HepG2 (cell line): Measurements from ENCODE around the gene ATAD1. TPM values are rescaled to one million over a fixed set of nuclear protein-coding genes. Genes with fewer than 3 reads are reported as not detected.

Experiments
- FOSL1 ChIP-seq: sonication (generic); formaldehyde crosslinking; IDR thresholded peaks from 2 replicates; pipeline ENCODE4 v1.9.0; 2021; ENCODE audit warnings: missing genetic modification reagents, borderline replicate concordance
- HNF4G ChIP-seq, 2 experiments: sonication (generic) in 1 of 2; formaldehyde crosslinking in 1 of 2; IDR thresholded peaks; 2 replicates each; pipeline versions ENCODE4 v1.4.0 to v1.6.1; 2011 to 2020; ENCODE audit warnings: borderline replicate concordance in 2 of 2, low read depth in 2 of 2, mild to moderate bottlenecking in 2 of 2, low read length in 1 of 2, missing genetic modification reagents in 1 of 2, moderate library complexity in 1 of 2
- JARID2 ChIP-seq: sonication (generic); formaldehyde crosslinking; IDR thresholded peaks from 2 replicates; pipeline ENCODE4 v1.8.1; 2023; ENCODE audit warnings: missing genetic modification reagents, inconsistent platforms; ENCODE audit not compliant: insufficient replicate concordance
- MED13 ChIP-seq: sonication (generic); formaldehyde crosslinking; IDR thresholded peaks from 2 replicates; pipeline ENCODE4 v1.5.0; 2020; ENCODE audit warnings: missing genetic modification reagents
- MLLT10 ChIP-seq: sonication (generic); formaldehyde crosslinking; IDR thresholded peaks from 2 replicates; pipeline ENCODE4 v1.4.0; 2020; ENCODE audit warnings: missing genetic modification reagents
- NR2F2 ChIP-seq: IDR thresholded peaks from 2 replicates; pipeline ENCODE4 v1.6.1; 2012; ENCODE audit warnings: low read depth, inconsistent platforms, borderline replicate concordance
- SMARCE1 ChIP-seq: fragments of 450-650 bp; IDR thresholded peaks from 2 replicates; pipeline ENCODE4 v1.6.1; 2017; ENCODE audit warnings: borderline replicate concordance
- SP5 ChIP-seq: IDR thresholded peaks from 2 replicates; pipeline ENCODE4 v1.6.1; 2016; ENCODE audit warnings: low read depth, borderline replicate concordance
- SUZ12 ChIP-seq: fragments of 150-350 bp; IDR thresholded peaks from 2 replicates; pipeline ENCODE4 v1.6.1; 2014; ENCODE audit warnings: low read depth, low read length
- ZBTB7A ChIP-seq: sonication (generic); formaldehyde crosslinking; IDR thresholded peaks from 2 replicates; pipeline ENCODE4 v1.8.0; 2022; ENCODE audit warnings: mild to moderate bottlenecking, missing genetic modification reagents
- ZFP36L2 ChIP-seq: sonication (generic); formaldehyde crosslinking; IDR thresholded peaks from 2 replicates; pipeline ENCODE4 v1.4.0; 2020; ENCODE audit warnings: missing genetic modification reagents
- ZKSCAN1 ChIP-seq: fragments of 150-350 bp; IDR thresholded peaks from 2 replicates; pipeline ENCODE4 v1.6.1; 2014; ENCODE audit warnings: low read length
- ZMYM2 ChIP-seq: sonication (generic); formaldehyde crosslinking; IDR thresholded peaks from 2 replicates; pipeline ENCODE4 v1.8.0; 2022; ENCODE audit warnings: mild to moderate bottlenecking, missing genetic modification reagents
- ZMYM3 ChIP-seq: sonication (generic); formaldehyde crosslinking; IDR thresholded peaks from 2 replicates; pipeline ENCODE4 v1.5.1; 2020; ENCODE audit warnings: mild to moderate bottlenecking, missing genetic modification reagents
- ZNF20 ChIP-seq: sonication (generic); formaldehyde crosslinking; IDR thresholded peaks from 2 replicates; pipeline ENCODE4 v1.4.0; 2020; ENCODE audit warnings: mild to moderate bottlenecking, moderate library complexity, missing genetic modification reagents
- ZNF207 ChIP-seq: fragments of 450-650 bp; IDR thresholded peaks from 2 replicates; pipeline ENCODE4 v1.6.1; 2016; ENCODE audit warnings: antibody characterized with exemption, borderline replicate concordance
- ZNF629 ChIP-seq: sonication (generic); formaldehyde crosslinking; conservative IDR thresholded peaks from 2 replicates; pipeline ENCODE4 v1.5.0; 2020; ENCODE audit warnings: missing genetic modification reagents
- ZNF713 ChIP-seq: sonication (generic); formaldehyde crosslinking; IDR thresholded peaks from 2 replicates; pipeline ENCODE4 v1.4.0; 2020; ENCODE audit warnings: mild to moderate bottlenecking, missing genetic modification reagents
- polyA plus RNA-seq, 8 experiments: library from polyadenylated mRNA; depleted of rRNA in 3 of 8; stranded (reverse) in 7 of 8; unstranded in 1 of 8; fragments of >200 nt; fragmentation: Illumina TruSeq in 4 of 8; extraction: Trizol in 4 of 8; gene quantifications; 2 replicates each; pipeline versions ENCODE4 v1.2.1 to v1.2.3, GENCODE V29; 2011 to 2016; ENCODE audit warnings: low read depth in 4 of 8, missing spikeins in 1 of 8, mixed read lengths in 1 of 8; ENCODE audit not compliant: insufficient read depth in 1 of 8
- total RNA-seq, 5 experiments: library from RNA; depleted of rRNA; stranded (reverse); fragments of >200 nt; fragmentation: Illumina TruSeq; extraction: Trizol; gene quantifications; 2 replicates each; pipeline ENCODE4 v1.2.3, GENCODE V29; 2016; ENCODE audit warnings: low read depth in 1 of 5
- TF ChIP-seq, protein P1 (sequence below): sonication (generic); formaldehyde crosslinking; IDR thresholded peaks from 2 replicates; pipeline ENCODE4 v1.8.1; 2023; ENCODE audit warnings: mild to moderate bottlenecking, missing genetic modification reagents
- TF ChIP-seq, protein P2 (sequence below): sonication (generic); formaldehyde crosslinking; IDR thresholded peaks from 2 replicates; pipeline ENCODE4 v1.5.1; 2020; ENCODE audit warnings: mild to moderate bottlenecking, missing genetic modification reagents, moderate library complexity
- TF ChIP-seq, protein P3 (sequence below): conservative IDR thresholded peaks from 2 replicates; pipeline ENCODE4 v1.6.1; 2018; ENCODE audit warnings: missing genetic modification reagents
- TF ChIP-seq, protein P4 (sequence below): sonication (generic); formaldehyde crosslinking; IDR thresholded peaks from 2 replicates; pipeline ENCODE4 v1.4.0; 2020; ENCODE audit warnings: missing genetic modification reagents, low read depth, mild to moderate bottlenecking, borderline replicate concordance

ATAD1 gene
- total and polyA plus RNA-seq, 2 of the 13 experiments (the other 11 are each of a cell fraction or from before 2014, with no cell fraction given) = 14.9 to 28.2 TPM

DNA sequence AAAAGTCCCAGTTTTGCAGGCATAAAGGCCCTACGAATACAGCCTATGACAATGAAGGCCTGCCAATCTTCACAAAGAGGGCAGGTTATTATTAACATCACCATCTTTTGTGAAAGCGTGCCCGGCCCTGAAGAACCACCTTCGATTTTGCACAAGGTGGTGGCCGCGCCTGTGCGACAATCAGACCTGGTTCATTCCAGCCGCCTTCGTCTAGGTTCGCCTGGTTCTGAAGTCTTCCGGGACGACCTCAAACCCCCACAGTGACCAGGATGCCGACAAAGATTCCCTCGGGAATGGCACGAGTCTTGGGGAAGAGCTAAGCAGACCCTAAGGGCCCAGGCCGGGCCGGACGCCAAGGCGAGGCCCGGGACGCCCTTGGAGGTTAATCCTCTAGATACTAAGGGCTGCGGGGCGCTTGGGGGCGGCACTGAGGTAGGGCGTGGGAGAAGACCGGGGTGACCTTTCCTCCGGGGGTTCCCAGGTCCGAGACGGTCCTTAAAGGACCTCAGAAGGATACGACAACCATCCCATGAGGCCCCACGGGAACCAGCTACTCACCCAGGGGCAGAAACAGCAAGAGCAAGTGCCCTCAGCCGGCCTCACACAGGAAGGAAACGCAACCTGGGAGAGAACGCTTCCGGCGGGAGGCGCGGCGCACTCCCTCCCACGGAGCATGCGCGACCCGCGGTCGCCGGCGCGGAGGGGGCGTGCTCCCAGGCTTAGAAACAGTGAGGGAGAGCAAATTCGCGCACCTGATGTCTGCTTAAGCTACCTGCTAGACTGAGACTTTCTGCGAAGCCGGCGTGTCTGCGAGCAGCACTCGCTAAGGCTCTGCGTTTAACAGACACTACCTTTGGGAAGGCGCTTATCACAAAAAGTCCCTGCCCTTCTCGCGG, at the start of gene ATAD1 (continued):
- TF ChIP-seq ZNF629 (CRISPR knock-in tag) (peak; percentile 24; the same call in 1 of the 2 replicates), SUZ12 (no peak), FOSL1 (CRISPR knock-in tag) (no peak), NR2F2 (no peak), ZKSCAN1 (no peak), ZBTB7A (no peak), HNF4G (IDR thresholded peaks at IDR 0.05; ENCODE audit: borderline replicate concordance, low read depth, low read length) (no peak), HNF4G (CRISPR knock-in tag; IDR thresholded peaks at IDR 0.05; ENCODE audit: borderline replicate concordance, low read depth) (0 out of 2 replicates have a peak, but pooled peaks have one; percentile 30), SP5 (peak; percentile 15; the same call in 1 of the 2 replicates), ZNF207 (no peak), ZNF713 (peak; percentile 63; the same call in 1 of the 2 replicates), MLLT10 (CRISPR knock-in tag) (no peak), JARID2 (CRISPR knock-in tag) (no peak), ZFP36L2 (no peak), MED13 (0 out of 2 replicates have a peak, but pooled peaks have one; percentile 10), ZNF20 (CRISPR knock-in tag) (peak; percentile 58; the same call in 1 of the 2 replicates), ZMYM2 (CRISPR knock-in tag) (no peak), SMARCE1 (no peak), ZMYM3 (CRISPR knock-in tag) (no peak)
- TF ChIP-seq, protein P1, sequence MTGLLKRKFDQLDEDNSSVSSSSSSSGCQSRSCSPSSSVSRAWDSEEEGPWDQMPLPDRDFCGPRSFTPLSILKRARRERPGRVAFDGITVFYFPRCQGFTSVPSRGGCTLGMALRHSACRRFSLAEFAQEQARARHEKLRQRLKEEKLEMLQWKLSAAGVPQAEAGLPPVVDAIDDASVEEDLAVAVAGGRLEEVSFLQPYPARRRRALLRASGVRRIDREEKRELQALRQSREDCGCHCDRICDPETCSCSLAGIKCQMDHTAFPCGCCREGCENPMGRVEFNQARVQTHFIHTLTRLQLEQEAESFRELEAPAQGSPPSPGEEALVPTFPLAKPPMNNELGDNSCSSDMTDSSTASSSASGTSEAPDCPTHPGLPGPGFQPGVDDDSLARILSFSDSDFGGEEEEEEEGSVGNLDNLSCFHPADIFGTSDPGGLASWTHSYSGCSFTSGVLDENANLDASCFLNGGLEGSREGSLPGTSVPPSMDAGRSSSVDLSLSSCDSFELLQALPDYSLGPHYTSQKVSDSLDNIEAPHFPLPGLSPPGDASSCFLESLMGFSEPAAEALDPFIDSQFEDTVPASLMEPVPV (CRISPR knock-in tag) = peak; percentile 85
- TF ChIP-seq, protein P2, sequence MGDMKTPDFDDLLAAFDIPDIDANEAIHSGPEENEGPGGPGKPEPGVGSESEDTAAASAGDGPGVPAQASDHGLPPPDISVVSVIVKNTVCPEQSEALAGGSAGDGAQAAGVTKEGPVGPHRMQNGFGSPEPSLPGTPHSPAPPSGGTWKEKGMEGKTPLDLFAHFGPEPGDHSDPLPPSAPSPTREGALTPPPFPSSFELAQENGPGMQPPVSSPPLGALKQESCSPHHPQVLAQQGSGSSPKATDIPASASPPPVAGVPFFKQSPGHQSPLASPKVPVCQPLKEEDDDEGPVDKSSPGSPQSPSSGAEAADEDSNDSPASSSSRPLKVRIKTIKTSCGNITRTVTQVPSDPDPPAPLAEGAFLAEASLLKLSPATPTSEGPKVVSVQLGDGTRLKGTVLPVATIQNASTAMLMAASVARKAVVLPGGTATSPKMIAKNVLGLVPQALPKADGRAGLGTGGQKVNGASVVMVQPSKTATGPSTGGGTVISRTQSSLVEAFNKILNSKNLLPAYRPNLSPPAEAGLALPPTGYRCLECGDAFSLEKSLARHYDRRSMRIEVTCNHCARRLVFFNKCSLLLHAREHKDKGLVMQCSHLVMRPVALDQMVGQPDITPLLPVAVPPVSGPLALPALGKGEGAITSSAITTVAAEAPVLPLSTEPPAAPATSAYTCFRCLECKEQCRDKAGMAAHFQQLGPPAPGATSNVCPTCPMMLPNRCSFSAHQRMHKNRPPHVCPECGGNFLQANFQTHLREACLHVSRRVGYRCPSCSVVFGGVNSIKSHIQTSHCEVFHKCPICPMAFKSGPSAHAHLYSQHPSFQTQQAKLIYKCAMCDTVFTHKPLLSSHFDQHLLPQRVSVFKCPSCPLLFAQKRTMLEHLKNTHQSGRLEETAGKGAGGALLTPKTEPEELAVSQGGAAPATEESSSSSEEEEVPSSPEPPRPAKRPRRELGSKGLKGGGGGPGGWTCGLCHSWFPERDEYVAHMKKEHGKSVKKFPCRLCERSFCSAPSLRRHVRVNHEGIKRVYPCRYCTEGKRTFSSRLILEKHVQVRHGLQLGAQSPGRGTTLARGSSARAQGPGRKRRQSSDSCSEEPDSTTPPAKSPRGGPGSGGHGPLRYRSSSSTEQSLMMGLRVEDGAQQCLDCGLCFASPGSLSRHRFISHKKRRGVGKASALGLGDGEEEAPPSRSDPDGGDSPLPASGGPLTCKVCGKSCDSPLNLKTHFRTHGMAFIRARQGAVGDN (CRISPR knock-in tag) = peak; percentile 95
- TF ChIP-seq, protein P3, sequence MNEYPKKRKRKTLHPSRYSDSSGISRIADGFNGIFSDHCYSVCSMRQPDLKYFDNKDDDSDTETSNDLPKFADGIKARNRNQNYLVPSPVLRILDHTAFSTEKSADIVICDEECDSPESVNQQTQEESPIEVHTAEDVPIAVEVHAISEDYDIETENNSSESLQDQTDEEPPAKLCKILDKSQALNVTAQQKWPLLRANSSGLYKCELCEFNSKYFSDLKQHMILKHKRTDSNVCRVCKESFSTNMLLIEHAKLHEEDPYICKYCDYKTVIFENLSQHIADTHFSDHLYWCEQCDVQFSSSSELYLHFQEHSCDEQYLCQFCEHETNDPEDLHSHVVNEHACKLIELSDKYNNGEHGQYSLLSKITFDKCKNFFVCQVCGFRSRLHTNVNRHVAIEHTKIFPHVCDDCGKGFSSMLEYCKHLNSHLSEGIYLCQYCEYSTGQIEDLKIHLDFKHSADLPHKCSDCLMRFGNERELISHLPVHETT (CRISPR knock-in tag) = no peak
- TF ChIP-seq, protein P4, sequence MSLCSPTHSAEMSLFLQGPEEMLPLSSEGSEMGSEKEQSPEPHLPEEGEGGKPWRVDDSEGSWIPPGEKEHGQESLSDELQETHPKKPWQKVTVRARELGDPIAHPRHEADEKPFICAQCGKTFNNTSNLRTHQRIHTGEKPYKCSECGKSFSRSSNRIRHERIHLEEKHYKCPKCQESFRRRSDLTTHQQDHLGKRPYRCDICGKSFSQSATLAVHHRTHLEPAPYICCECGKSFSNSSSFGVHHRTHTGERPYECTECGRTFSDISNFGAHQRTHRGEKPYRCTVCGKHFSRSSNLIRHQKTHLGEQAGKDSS (CRISPR knock-in tag) = no peak; the same call in 1 of the 2 replicates
